22Rv1 (cell line): ENCODE measurements around the gene B3GLCT.
"Not testable (repeated sequence)": the region's sequence is repeated elsewhere in the genome, so short reads cannot be mapped to it uniquely, and the experiment has no call there.

Source experiments
- H3K27ac ChIP-seq: fragments of 450-650 bp; 2 replicates; pipeline ENCODE4 v1.5.1; 2017
- ZFX ChIP-seq: fragments of 450-650 bp; IDR thresholded peaks from 2 replicates; pipeline ENCODE4 v1.6.1; 2017; ENCODE audit warnings: antibody characterized with exemption, borderline replicate concordance
- TF ChIP-seq, protein P1 (sequence below): fragments of 450-650 bp; IDR thresholded peaks from 2 replicates; pipeline ENCODE4 v1.5.1; 2017; ENCODE audit warnings: mild to moderate bottlenecking

B3GLCT gene

GRCh38 chr13:31330236-31330635, 130.5 kb downstream of the B3GLCT start:
- H3K27ac ChIP-seq, result no peak overlapping the region
- TF ChIP-seq ZFX, result no peak
- TF ChIP-seq, protein P1, sequence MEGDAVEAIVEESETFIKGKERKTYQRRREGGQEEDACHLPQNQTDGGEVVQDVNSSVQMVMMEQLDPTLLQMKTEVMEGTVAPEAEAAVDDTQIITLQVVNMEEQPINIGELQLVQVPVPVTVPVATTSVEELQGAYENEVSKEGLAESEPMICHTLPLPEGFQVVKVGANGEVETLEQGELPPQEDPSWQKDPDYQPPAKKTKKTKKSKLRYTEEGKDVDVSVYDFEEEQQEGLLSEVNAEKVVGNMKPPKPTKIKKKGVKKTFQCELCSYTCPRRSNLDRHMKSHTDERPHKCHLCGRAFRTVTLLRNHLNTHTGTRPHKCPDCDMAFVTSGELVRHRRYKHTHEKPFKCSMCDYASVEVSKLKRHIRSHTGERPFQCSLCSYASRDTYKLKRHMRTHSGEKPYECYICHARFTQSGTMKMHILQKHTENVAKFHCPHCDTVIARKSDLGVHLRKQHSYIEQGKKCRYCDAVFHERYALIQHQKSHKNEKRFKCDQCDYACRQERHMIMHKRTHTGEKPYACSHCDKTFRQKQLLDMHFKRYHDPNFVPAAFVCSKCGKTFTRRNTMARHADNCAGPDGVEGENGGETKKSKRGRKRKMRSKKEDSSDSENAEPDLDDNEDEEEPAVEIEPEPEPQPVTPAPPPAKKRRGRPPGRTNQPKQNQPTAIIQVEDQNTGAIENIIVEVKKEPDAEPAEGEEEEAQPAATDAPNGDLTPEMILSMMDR, result no peak

- H3K27ac ChIP-seq, result no peak overlapping the region
- TF ChIP-seq, protein P1, result no peak
- no peak for TF ChIP-seq ZFX
These were observed 131.3 kb downstream of the B3GLCT start for GRCh38 chr13:31331068-31331467.

- no peak overlapping the region for H3K27ac ChIP-seq
- TF ChIP-seq, protein P1, result no peak
- TF ChIP-seq ZFX, result no peak
These were observed 134.8 kb downstream of the B3GLCT start for GRCh38 chr13:31334547-31334946.

DNA sequence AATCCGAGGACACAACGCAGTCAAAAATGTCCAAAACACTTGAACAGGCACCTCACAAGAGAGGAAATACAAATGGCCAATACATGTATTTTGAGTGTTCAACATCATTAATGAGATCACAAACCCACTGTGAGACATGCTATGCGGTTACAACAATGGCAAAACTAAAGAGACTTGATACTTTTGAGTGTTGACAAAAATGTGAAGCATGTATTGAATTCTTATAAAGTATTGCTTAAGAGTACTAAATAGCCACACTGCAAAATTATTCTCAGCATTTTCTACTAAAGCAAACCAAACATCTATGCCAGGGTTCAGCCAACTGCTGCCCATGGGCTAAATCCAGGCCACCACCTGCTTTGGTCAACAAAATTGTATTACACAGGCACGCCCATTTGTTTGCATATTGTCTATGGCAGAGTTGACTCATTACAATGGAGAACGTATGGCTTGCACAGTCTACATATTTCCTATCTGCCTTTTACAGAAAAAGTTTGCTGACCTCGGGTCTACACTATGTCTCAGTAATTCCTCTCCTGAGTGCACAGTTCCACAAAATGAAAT, 135.3 kb downstream of the B3GLCT start:
- no peak overlapping the region for H3K27ac ChIP-seq
- no peak for TF ChIP-seq ZFX
- TF ChIP-seq, protein P1, result no peak

DNA sequence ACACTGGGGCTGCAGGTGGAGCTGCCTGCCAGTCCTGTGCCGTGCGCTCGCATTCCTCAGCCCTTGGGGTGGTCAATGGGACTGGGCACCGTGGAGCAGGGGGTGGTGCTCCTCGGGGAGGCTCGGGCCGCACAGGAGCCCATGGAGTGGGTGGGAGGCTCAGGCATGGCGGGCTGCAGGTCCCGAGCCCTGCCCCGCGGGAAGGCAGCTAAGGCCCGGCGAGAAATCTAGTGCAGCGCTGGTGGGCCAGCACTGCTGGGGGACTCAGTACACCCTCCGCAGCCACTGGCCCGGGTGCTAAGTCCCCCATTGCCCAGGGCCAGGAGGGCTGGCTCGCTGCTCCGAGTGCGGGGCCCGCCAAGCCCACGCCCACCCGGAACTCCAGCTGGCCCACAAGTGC, 139.8 kb downstream of the B3GLCT start:
- not testable (repeated sequence) for H3K27ac ChIP-seq

DNA sequence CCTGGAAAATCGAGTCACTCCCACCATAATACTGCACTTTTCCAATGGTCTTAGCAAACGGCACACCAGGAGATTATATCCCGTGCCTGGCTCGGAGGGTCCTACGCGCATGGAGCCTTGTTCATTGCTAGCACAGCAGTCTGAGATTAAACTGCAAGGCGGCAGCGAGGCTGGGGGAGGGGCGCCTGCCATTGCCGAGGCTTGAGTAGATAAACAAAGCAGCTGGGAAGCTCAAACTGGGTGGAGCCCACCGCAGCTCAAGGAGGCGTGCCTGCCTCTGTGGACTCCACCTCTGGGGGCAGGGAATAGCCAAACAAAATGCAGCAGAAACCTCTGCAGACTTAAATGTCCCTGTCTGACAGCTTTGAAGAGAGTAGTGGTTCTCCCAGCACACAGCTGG, 141.1 kb downstream of the B3GLCT start:
- H3K27ac ChIP-seq, result not testable (repeated sequence)

DNA sequence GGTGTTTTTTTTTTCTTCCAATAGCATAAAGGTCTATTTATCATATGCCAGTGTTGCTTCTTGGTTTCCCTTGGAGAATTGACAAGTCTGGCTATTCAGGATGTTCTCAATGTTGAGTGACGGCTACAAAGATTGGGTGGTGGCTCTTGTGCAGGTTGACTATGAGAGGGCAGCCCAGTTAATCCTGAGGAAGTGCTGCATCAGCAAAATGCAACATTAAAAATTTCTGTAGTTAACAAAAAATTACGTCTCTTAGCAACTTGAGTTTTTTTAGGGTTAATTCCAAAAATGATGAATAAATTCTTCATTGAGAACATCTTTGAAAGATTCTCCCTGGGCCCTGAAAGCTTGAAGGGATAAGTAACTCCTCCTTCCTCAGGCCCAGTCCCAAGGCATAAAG, 147.1 kb downstream of the B3GLCT start:
- TF ChIP-seq, protein P1, result no peak
- no peak for TF ChIP-seq ZFX
- no peak overlapping the region for H3K27ac ChIP-seq

DNA sequence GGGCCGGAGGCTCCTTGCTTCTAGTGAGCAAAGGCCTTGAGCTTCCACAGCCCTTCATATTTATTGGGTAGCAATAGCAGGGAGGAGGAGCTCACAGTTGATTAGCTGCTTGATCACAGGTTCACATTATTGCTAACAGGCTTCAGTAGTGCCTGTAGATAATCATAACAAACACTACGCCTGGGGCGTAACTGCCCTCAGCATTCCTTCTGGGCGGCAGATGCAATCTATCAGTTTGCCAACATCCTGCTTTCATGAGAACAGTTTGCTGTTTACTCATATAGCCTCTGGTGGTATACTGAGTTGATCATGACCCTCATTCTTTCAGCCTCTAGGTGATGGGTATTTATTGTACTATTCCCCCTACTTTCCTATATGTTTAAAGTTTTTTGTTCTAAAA, 149.4 kb downstream of the B3GLCT start:
- TF ChIP-seq, protein P1, result no peak
- TF ChIP-seq ZFX, result no peak
- H3K27ac ChIP-seq, result no peak overlapping the region
